GM18498 (cell line): Measurements from ENCODE around the gene ASAP2.
"Not testable (repeated sequence)": the region's sequence is repeated elsewhere in the genome, so short reads cannot be mapped to it uniquely, and the experiment has no call there.

Experiments
- ATAC-seq: cut with Tn5 transposase; IDR thresholded peaks from one replicate; pipeline ENCODE4 v1.9.1; 2021; ENCODE audit warnings: mild to moderate bottlenecking, moderate library complexity; ENCODE audit not compliant: unreplicated experiment

ASAP2 gene

GRCh38 chr2:9397201-9397600 is 190.6 kb downstream of the ASAP2 start:
- ATAC-seq: no peak

GRCh38 chr2:9398251-9398650 is 191.6 kb downstream of the ASAP2 start:
- not testable (repeated sequence) for ATAC-seq

- no peak for ATAC-seq
Observed at GRCh38 chr2:9398881-9399780, 192.5 kb downstream of the ASAP2 start.

DNA sequence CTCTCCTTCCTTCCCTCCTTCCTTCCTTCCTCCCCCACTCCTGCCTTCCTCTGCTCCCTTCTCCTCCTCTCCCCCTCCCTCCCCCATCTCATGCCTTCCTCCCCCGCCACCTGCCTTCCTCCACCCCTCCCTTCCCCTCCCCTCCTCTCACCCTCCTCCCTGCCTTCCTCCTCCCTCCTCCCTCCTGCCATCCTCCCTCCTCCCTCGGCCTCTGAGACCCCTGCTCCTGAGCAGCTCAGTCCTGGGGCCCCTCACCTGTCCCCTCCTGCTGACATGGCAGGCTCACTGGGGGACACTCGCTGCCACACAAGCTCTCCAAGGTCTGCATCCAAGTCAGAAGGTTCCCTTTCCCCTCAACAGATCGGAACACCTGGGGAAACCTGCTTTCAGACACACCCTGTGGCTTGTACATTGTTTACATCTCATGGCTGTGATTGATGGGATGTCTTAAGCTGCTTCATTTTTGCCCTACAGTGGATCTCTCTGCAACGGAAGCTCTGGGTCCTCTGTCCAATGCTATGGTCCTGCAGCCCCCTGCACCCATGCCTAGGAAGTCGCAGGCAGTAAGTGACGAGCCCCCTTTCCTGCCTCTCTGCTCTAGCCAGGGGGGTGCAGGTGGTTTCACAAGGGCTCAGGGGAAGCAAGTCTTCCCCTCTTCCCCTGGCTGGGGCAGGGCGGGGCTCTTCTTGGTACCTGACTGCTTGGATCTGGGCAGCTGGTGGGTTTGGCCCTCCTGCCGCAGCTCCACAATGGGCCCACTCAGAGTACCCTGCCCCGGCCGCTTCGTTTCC is 193.9 kb downstream of the ASAP2 start:
- ATAC-seq: no peak

GRCh38 chr2:9401059-9401547 is 194.5 kb downstream of the ASAP2 start:
- ATAC-seq: no peak

- ATAC-seq: no peak
Observed at GRCh38 chr2:9401646-9402371, 195.2 kb downstream of the ASAP2 start.

DNA sequence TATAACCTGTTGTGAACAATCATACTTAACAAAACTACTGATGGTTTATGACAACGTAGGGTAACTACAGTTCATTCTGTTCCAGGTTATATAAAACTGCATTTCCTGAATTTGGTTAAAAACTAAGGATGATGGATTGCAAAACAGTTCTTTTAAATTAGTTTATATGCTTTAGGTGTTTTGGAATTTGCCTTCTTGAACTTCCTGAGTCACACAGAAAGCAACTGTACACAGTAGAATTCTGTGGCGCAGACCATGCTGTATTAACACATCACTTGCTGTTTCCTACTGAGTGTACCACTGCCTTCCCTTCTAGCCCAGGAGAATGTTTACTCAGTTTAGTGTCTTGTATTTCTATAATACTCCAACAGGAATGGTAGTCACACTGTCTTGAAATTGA is 197.3 kb downstream of the ASAP2 start:
- no peak for ATAC-seq

GRCh38 chr2:9404451-9404850 is 197.8 kb downstream of the ASAP2 start:
- no peak for ATAC-seq

DNA sequence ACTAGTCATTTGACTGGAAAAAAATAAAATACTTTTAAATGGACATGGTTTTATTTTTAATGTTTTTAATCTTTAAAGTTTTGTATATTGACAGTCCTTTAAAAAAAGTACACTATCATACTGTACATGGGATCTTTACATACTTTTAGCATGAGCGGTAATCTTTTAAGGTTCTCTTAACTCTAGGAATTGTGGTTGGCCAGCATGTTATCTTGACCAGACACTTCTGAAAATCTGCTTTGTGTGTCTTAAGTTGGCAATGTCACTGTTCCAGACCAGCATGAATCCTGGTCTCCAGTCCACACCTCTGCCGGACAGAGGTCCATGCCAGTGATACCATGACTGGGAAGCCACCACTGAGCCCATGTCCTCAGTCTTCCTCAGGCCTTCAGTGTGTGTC is 199.0 kb downstream of the ASAP2 start:
- no peak for ATAC-seq

DNA sequence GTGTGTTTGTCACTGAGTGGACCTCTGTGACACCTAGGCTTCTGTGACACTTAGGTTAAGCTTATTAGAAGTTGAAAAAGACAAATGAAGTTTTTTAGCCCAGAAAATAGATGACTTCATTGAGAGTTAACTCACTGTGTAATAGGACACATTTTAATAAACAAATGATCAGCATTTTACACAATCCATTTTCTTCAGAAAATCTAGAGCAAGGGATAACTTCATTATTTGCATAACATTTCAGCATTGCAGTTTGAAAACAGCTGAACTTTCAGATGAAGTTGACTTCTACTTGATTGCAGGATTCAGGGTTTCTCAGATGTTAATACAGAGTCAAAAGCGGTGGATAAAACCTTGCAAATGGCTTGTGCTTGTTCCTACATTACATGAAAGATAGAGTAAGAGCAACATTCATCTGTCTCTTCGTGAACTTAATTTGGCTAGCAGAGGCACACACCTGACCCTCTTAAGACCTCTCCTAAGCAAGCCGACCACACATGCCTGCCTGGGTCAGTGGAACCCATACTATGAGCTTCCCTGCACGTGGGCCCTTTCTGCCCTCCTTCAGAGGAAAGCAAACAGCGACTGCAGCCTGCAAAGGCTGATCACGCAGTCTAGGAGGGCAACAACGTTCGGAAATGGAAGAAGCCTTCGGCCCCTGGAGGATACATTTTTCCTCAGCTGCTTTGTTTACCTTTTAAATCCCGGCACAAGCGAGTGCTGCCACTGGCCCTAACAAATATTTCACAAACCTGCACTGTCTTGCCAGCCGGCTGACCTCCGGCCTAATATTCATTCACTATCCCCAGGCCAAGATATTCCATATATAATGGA is 200.1 kb downstream of the ASAP2 start:
- no peak for ATAC-seq

DNA sequence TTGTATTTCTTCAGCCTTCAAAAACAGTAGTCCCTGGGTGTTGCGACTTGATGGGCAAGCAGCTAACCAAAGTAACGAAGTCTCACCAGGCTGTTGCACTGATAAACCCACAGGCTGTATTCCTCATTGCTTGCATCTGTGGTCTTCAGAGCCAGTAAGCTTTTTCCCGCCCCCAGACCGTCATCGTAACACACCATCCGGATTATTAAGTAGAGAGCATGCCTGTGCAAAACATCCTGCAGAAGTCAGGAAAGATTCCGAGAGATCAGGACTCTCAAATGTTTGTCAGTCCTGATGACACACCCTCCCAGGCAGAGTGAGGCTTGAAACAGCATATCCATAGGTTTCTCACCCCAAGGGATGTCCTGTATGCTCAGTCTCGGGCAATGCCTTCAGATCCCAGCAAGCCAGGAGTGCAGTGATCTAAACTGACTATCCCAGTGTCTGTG is 200.8 kb downstream of the ASAP2 start:
- ATAC-seq: no peak

DNA sequence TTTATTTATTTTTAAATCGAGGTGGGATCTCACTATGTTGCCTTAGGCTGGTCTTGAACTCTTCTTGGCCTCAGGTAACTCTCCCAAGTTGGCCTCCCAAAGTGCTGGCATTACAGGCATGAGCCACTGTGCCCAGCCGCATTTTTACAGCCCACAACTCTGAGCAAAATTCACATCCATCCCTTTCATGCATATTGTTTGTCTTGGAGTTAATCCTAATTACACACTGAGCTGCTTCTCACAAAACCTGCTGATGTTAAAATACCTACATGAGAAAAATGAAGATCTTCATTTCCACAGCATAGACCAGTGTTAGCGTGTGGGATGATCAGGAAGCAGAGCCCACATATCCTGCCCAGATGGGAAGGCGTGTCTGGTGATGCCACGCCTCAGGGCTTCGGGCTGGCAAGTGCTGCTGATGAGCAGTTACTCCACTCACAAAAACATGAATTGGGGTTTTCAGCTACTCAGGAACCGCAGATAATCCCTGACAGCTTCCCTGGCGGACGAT is 202.1 kb downstream of the ASAP2 start:
- no peak for ATAC-seq

DNA sequence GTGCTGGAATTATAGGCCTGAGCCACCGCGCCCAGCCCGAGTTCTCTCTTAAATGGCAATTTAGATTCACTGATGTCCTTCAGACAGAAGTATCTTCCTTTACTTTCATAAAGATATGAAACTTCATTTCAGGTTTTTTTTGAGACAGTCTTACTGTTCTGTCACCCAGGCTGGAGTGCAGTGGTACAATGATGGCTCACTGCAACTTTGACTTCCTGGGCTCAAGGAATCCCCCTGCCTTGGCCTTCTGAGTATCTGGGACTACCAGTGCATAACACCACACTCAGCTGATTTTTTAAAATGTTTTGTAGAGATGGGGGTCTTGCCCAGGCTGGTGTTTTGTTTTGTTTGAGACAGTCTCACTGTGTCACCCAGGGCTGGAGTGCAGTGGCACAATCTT is 203.5 kb downstream of the ASAP2 start:
- ATAC-seq: no peak

DNA sequence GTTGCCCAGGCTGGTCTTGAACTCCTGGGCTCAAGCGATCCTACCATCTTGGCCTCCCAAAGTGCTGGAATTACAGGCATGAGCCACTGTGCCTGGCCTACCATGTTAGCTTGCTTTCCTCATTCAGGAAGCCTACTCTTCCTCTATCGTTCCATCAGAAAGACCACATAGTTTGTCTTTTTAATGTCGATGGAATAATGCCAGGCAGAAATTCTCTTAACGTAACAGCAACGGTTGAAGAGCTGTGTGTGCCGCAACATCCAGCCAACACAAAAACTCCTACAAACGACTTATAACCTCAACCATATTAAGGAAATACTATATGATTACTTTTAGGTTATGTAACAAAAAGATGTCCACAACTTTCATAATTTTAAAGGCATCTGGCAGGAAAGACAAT is 206.2 kb downstream of the ASAP2 start:
- ATAC-seq: no peak

DNA sequence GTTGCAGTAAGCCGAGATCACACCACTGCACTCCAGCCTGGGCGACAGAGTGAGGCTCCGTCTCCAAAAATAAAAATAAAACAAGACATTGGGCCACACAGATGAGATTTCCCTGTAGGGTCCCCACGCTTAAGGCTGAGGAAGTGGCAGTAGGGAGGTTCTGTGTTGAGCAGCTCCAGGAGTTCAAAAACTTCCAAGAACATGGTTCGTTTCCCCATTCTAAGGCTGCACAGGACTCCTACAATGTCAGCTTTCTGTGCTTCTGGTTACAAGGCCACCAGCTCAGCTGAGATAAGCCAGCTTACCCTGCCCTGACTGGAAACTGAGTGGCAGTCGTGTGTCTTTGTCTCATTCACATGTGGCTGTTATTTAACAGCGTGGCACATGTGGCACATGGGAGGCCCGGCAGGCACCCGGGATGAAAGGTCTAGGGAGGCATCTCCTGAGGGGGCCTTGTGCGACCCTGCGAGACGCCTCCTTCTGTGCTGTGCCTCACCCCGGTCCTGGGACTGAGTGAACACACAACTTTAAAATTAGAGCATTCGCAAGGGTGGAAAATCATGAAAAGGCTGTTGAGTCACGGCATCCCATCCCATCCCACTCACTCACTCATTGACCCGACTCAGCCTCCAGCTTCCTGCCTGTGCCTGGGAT is 209.0 kb downstream of the ASAP2 start:
- ATAC-seq: no peak

- no peak for ATAC-seq
Observed at GRCh38 chr2:9416267-9416961, 209.8 kb downstream of the ASAP2 start.

DNA sequence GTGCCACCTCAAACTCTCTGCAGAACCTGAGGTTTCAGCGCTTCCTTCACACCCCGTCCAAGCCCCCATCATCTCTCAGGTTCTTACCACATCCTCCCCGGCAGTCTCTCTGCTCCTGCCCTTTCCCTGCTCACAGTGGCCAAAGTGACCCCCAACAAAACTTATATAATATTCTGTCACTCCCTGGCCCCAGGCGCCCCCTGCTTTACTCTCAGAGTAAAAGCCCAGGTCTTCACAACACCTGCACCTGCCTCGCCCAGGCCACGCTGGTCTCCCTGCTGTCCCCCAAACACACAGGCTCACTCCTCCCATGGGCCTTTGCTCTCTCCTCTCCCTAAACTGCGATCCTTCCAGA is 210.3 kb downstream of the ASAP2 start:
- ATAC-seq: no peak

DNA sequence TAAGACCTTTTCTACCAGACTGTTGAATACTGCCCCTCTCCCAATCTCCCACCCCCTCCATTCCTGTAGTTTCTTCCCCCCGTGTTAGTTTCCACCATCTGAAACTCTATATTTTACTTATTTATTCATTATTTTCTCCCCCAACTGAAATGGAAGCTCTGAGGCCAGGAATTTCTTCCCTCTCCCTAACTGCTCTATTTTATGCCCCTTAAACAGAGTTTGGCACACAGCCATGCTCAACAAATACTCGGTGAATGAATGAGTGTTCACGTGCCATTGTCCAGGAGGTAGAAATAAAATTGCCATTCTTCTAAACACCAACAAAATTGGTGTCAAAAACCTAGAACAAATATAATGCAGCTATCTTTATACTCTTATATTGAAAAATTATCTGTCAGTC is 211.1 kb downstream of the ASAP2 start:
- no peak for ATAC-seq

GRCh38 chr2:9418746-9419145 is 212.1 kb downstream of the ASAP2 start:
- no peak for ATAC-seq
